Activated CD4-positive, alpha-beta T cell treated with anti-CD3 and anti-CD28 coated beads, Interleukin-2, amount 10 ng/mL, durations not matched to agents 7 days and 5 days (primary cell): ENCODE data around the gene DPP3. TPM values are rescaled to one million over a fixed set of nuclear protein-coding genes. Genes with fewer than 3 reads are reported as not detected.
"Not testable (repeated sequence)": the region's sequence is repeated elsewhere in the genome, so short reads cannot be mapped to it uniquely, and the experiment has no call there.

ENCODE experiments used
- CTCF ChIA-PET: fragments of 350-600 bp; sonication (Branson Sonifier 250); formaldehyde crosslinking; loops from one replicate; lab custom pipeline; 2021; ENCODE audit warnings: antibody characterized with exemption; lab: Charles Lee
- POLR2A ChIA-PET: fragments of 350-600 bp; sonication (Branson Sonifier 250); formaldehyde crosslinking; loops from one replicate; lab custom pipeline; 2021; ENCODE audit warnings: antibody characterized with exemption; lab: Charles Lee
- DNase-seq: peaks from one replicate; pipeline ENCODE4 v3.0.0-alpha.2; 2020
- H3K27ac Mint-ChIP-seq: one replicate; pipeline ENCODE4 v1.8.0; 2021; ENCODE audit warnings: mild to moderate bottlenecking, moderate library complexity, mixed read lengths
- H3K27me3 Mint-ChIP-seq: one replicate; pipeline ENCODE4 v1.8.0; 2021; ENCODE audit warnings: mixed read lengths
- H3K36me3 Mint-ChIP-seq: one replicate; pipeline ENCODE4 v1.8.0; 2021; ENCODE audit warnings: low read depth, mixed read lengths
- H3K4me1 Mint-ChIP-seq: one replicate; pipeline ENCODE4 v1.8.0; 2021; ENCODE audit warnings: mixed read lengths
- H3K4me3 Mint-ChIP-seq: one replicate; pipeline ENCODE4 v1.8.0; 2021; ENCODE audit warnings: mild to moderate bottlenecking, moderate library complexity, mixed read lengths
- H3K9me3 Mint-ChIP-seq: one replicate; pipeline ENCODE4 v1.8.0; 2021; ENCODE audit warnings: mixed read lengths
- total RNA-seq, 2 experiments: library from RNA; stranded (reverse); gene quantifications; one replicate each; pipeline ENCODE4 v1.2.3, GENCODE V29; 2021

Gene DPP3
- total RNA-seq, 2 experiments from 2014 or later: 78.4 to 82.3 TPM

DNA sequence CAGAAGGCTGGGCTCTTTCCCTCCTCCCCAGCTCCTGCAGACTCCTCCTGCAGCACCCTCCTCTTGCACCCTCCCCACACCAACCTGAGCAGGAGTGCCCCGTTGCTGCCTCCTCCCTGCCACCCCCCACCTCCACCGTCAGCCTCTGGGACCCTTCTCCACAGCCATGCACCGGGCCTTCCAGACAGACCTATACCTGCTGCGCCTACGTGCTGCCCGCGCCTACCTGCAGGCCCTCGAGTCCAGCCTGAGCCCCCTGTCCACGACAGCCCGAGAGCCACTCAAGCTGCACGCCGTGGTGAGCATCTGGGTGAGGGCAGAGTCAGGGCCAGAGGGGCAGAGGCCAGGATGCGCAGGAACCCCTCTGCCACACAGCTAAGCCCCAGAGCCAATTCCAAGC is 49.4 kb downstream of the DPP3 start:
- Mint-ChIP-seq H3K4me1 (no peaks in the 10 kb centered on the region), H3K27ac (no peak overlapping the region)
- CTCF ChIA-PET: interaction anchor here (0.9 kb wide), 1 partner anchor 1144 kb away, joined by 3 read pairs; no protein-coding TSS in a partner anchor

DNA sequence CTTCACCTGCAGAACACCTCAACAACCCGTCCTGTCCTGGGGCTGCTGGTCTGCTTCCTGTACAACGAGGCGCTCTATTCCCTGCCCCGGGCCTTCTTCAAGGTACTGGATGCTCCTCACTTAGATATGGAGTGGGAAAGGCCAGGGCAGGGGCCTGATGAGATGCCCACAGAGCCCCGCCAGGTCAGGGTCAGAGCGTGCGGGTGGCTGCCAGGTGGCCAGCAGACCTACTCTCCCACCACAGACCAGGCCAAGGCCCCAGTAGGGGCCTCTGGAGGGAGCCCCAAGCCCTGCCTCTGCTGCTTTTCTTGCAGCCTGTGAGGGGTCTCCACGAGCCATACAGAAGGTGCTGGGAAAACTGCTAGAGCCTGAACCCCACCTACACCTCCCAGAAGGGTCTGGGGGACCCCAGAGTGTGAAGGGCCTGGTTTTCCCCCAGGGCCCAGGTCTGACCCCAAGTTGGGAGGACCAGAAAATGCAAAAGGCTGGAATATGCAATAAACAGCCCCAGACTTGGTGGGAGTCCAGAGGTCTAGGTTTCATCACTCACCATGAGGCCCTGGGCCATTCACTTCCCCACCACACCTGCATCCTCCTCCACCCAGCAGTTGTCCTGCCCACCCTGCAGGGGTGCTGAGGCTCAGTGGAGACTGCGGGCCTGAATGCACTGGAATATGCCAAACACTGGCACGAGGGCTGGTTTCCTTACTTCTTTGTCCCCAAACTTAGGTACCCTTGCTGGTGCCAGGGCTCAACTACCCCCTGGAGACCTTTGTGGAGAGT is 50.9 kb downstream of the DPP3 start:
- H3K4me3 Mint-ChIP-seq: no peak overlapping the region
- CTCF ChIA-PET: no interaction called here
- H3K9me3 Mint-ChIP-seq: no peaks in the 10 kb centered on the region
- H3K27me3 Mint-ChIP-seq: no peaks in the 10 kb centered on the region
- no peaks in the 10 kb centered on the region for H3K4me1 Mint-ChIP-seq
- DNase-seq: no peak
- no peak overlapping the region for H3K27ac Mint-ChIP-seq
- H3K36me3 Mint-ChIP-seq: peaks cover 5% of the 10 kb centered on the region
- POLR2A ChIA-PET: no interaction called here

More for the DNA sequence above, 49.4 kb downstream of the DPP3 start:
- Mint-ChIP-seq H3K9me3 (no peaks in the 10 kb centered on the region), H3K27me3 (no peaks in the 10 kb centered on the region), H3K36me3 (no peaks in the 10 kb centered on the region), H3K4me3 (no peak overlapping the region)
- DNase-seq: no peak
- POLR2A ChIA-PET: no interaction called here

DNA sequence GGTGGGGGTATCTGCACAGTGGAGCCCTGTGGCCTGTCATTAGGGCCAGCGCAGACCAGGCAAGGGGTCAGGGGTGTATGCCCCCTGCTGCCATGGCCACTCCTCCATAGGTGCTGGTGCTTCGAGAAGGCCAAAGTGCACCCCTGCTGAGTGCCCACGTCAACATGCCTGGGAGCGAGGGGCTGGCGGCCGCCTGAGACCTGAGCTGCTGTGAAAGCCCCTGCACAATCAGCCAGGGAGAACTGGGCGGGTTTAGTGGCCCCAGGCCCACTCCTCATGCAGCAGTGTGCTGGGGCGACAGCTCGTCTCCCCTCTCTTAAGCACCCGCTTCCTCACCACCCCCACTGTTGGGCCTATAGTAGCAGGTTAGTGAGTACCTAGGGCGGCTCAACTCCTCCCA is 51.6 kb downstream of the DPP3 start:
- no peaks in the 10 kb centered on the region for H3K4me1 Mint-ChIP-seq
- no peaks in the 10 kb centered on the region for H3K9me3 Mint-ChIP-seq
- ChIA-PET CTCF (interaction anchor here (0.8 kb wide), 1 partner anchor 146 kb away, joined by 3 read pairs; the partner anchor contains the start of gene RBM4B), POLR2A (no interaction called here)
- no peaks in the 10 kb centered on the region for H3K27me3 Mint-ChIP-seq
- no peak overlapping the region for H3K27ac Mint-ChIP-seq
- H3K36me3 Mint-ChIP-seq: peaks cover 5% of the 10 kb centered on the region
- no peak overlapping the region for H3K4me3 Mint-ChIP-seq
- no peak for DNase-seq

DNA sequence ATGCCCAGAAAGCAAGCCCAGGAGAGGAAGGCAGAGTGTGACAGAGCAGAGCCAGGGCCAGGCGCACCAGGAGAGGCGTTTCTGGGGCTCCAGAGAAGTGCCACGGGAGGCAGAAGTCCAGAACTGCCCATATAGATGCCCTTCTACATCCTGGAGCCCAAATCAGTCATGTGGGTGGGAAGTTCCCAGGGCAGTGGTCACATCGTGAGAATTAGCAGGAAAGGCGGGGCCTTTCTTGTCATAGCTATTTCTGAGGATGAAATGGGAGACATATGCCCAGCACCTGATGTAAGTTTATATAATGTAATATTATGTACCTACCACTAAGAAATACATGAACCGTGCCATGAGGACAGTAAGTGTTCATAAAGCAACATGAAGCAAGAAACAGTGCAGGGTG is 52.5 kb downstream of the DPP3 start:
- H3K9me3 Mint-ChIP-seq: no peaks in the 10 kb centered on the region
- no peaks in the 10 kb centered on the region for H3K4me1 Mint-ChIP-seq
- H3K4me3 Mint-ChIP-seq: no peak overlapping the region
- no peaks in the 10 kb centered on the region for H3K27me3 Mint-ChIP-seq
- H3K36me3 Mint-ChIP-seq: peaks cover 10% of the 10 kb centered on the region
- POLR2A ChIA-PET: no interaction called here
- CTCF ChIA-PET: interaction anchor here (0.6 to 1.2 kb wide), 4 partner anchors 9 to 145 kb away, joined by 3 to 4 read pairs (median 3); partner anchors contain the start of gene RBM4B
- no peak for DNase-seq
- peak overlapping the region; percentile 1 for H3K27ac Mint-ChIP-seq

DNA sequence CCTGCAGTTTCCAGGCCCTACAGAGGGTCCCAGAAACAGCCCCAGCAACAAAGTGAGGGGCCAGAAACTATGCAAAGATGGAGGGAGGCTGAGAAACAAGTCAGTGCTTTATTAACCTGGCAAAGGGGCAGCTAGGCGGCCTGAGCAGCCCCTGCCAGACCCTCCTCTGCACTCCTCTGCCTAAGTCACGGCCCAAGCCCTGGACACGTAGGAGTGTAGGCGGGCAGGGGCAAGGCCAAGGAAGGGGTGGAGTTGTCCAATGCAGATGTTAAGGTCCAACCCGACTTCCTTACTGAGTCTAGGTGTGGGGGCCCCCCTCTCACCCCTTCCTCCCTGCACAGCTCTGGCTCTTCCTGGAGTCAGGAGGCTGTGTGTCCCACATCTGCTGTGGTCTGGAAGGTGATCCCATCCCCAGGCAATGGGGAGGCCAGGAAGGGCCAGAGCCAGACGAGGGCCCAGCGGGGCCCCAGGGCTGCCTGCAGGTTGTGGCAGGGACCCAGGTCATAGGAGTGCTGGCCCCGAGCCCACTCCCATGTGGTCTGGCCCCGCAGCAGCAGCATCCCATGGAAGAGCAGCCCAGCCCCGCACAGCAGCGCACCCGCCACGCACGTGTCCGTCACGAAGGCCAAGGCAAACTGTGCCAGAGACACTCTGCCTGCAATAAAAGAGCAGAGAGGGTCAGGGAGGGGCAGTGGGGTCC is 59.1 kb downstream of the DPP3 start:
- Mint-ChIP-seq H3K27ac (no peak overlapping the region), H3K4me1 (peaks cover 18% of the 10 kb centered on the region), H3K4me3 (no peak overlapping the region), H3K27me3 (no peaks in the 10 kb centered on the region), H3K9me3 (no peaks in the 10 kb centered on the region), H3K36me3 (peaks cover 19% of the 10 kb centered on the region)
- ChIA-PET POLR2A (no interaction called here), CTCF (no interaction called here)
- no peak for DNase-seq

DNA sequence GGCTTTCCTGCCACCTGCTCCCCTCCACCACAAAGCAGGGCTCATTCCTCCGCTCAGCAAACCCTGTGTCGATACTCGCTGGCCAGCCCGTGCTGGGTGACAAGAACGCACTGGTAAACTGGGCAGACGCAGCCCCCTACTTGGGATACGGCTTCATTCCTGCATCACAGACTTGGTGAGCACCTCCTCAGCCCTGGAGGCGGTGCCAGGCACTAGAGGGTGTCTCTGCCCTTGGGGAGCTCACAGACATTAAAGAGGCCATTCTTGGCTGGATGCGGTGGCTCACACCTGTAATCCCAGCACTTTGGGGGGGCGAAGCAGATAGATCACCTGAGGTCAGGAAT is 59.6 kb downstream of the DPP3 start:
- Mint-ChIP-seq H3K4me1 (peaks cover 20% of the 10 kb centered on the region), H3K9me3 (no peaks in the 10 kb centered on the region), H3K4me3 (no peak overlapping the region), H3K36me3 (peaks cover 19% of the 10 kb centered on the region), H3K27me3 (no peaks in the 10 kb centered on the region), H3K27ac (no peak overlapping the region)
- ChIA-PET POLR2A (no interaction called here), CTCF (no interaction called here)
- DNase-seq: no peak

DNA sequence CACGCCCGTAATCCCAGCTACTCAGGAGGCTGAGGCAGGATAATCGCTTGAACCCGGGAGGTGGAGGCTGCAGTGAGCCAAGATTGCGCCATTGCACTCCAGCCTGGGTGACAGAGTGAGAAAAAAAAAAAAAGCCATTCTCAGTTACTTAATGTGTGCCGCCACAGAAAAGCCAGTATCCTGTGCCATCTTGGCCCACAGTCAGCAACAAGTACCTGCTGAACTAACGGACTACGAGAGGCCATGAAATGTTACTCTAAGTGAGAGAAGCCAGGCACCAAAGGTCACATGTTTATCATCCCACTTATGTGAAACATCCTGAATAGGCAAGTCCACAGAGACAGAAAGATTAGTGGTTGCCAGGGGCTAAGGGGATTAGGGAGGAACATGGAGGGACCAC is 60.4 kb downstream of the DPP3 start:
- CTCF ChIA-PET: interaction anchor here (1.0 kb wide), 1 partner anchor 194 kb away, joined by 3 read pairs; no protein-coding TSS in a partner anchor
- Mint-ChIP-seq H3K36me3 (peaks cover 18% of the 10 kb centered on the region), H3K4me1 (peaks cover 23% of the 10 kb centered on the region)

DNA sequence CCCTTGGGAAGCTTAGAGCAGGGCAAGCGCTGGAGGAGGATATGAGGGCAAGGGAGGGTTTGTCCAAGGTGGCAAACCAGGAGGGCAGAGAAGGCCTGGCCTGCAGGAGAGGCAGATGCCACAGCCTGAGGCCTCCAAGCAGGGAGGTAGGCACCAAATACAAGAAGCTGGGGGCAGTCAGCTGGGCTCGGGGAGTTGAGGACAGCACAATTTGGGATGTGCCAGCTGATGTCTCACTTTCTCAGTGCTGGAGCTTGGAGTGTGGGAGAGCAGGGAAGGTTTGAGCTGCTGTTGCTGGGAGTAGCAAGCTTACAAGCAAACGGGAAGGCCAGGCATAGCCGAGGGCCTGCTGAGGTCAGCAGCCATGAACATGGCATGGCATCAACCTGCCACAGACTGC is 61.7 kb downstream of the DPP3 start:
- Mint-ChIP-seq H3K4me1 (peaks cover 27% of the 10 kb centered on the region), H3K4me3 (no peak overlapping the region), H3K9me3 (no peaks in the 10 kb centered on the region), H3K27ac (no peak overlapping the region), H3K27me3 (no peaks in the 10 kb centered on the region), H3K36me3 (peaks cover 15% of the 10 kb centered on the region)
- ChIA-PET CTCF (interaction anchor here (0.6 to 1.1 kb wide), 3 partner anchors 9 to 1245 kb away, joined by 3 read pairs; no protein-coding TSS in a partner anchor), POLR2A (no interaction called here)
- no peak for DNase-seq

More for the DNA sequence above, 60.4 kb downstream of the DPP3 start:
- H3K9me3 Mint-ChIP-seq, POLR2A ChIA-PET, H3K4me3 Mint-ChIP-seq, H3K27me3 Mint-ChIP-seq, H3K27ac Mint-ChIP-seq, DNase-seq: not testable (repeated sequence)

DNA sequence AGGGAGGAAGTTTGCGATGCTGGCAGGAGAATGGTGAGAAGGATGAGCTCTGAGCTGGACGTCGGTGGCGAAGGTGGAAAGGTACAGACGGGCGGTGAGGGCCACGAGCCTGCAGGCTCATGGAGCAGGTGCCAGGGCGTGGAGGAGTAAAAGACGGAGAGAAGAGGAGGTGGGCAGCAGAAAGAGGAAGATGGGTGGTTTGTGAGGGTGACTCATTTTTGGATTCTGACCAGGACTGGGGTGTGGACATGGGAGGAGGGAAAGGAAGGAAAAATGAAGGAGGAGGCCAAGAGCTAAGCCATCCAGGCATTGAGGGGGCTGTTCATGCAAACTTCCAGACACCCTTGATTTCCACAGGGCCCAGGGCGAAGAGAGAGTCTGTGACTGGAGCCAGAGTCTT is 62.1 kb downstream of the DPP3 start:
- Mint-ChIP-seq H3K4me1 (peaks cover 27% of the 10 kb centered on the region), H3K27ac (peak overlapping the region; percentile 42), H3K36me3 (peaks cover 12% of the 10 kb centered on the region), H3K9me3 (no peaks in the 10 kb centered on the region), H3K27me3 (peaks cover under 1% of the 10 kb centered on the region), H3K4me3 (no peak overlapping the region)
- ChIA-PET POLR2A (no interaction called here), CTCF (interaction anchor here (0.6 to 1.1 kb wide), 2 partner anchors 9 to 1245 kb away, joined by 3 read pairs; no protein-coding TSS in a partner anchor)
- no peak for DNase-seq

DNA sequence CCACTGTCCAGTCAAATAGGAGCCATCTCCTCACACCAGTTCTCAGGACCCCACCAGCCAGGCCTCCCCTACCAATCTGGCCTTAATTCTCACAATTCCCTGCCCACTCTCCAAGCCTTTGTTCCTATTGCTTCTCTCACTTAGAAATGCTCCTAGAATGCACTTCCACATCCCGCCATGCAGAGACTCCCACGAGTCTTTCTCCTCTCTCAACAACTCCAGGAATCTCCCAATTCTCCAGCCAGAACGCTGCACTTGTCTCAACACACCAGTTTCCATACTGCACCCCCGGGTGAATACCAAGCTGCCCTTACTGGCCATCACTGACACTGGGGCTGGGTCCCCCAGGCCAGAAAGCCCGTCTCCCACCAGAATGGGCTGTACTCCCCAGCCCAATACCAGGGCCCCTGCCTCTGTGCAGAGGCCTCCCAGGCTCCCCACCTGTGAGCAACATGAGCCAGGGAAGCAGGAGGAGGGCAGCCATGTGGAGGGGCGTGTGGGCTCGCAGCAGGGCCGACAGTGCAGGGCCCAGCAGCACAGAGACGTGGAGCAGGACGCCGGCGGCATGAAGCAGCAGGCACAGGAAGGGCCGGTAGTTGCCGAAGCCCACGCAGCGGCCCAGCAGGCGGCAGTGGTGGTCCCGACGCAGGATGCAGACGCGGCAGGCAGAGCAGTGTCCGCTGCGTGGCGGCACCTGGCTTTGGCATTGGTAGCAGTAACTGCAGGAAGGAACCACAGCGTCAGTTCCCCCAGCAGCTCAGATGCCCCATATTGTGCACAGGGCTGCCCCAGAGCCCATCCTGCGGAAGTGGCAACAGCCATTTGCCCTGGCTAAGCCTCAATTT is 63.3 kb downstream of the DPP3 start:
- Mint-ChIP-seq H3K27me3 (peaks cover 4% of the 10 kb centered on the region), H3K36me3 (peaks cover 9% of the 10 kb centered on the region), H3K4me3 (peak overlapping the region; percentile 54), H3K27ac (peak overlapping the region; percentile 84), H3K9me3 (no peaks in the 10 kb centered on the region), H3K4me1 (peaks cover 27% of the 10 kb centered on the region)
- peak; percentile 69 for DNase-seq
- POLR2A ChIA-PET: no interaction called here
- CTCF ChIA-PET: interaction anchor here (1.1 kb wide), 1 partner anchor 124 kb away, joined by 3 read pairs; no protein-coding TSS in a partner anchor

DNA sequence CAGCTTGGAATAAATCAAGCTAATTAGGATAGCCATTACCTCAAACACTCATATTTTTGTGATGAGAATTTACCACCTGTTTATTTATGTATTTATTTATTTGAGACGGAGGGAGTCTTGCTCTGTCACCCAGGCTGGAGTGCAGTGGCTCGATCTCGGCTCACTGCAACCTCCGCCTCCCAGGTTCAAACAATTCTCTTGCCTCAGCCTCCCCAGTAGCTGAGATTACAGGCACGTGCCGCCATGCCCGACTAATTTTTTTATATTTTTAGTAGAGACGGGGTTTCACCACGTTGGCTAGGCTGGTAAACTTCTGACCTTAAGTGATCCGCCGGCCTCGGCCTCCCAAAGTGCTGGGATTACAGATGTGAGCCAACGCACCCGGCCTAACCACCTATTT is 64.7 kb downstream of the DPP3 start:
- DNase-seq, H3K9me3 Mint-ChIP-seq, POLR2A ChIA-PET, H3K36me3 Mint-ChIP-seq: not testable (repeated sequence)
- peaks cover 27% of the 10 kb centered on the region for H3K4me1 Mint-ChIP-seq
- peak overlapping the region; percentile 85 for H3K4me3 Mint-ChIP-seq
- H3K27me3 Mint-ChIP-seq: peaks cover 14% of the 10 kb centered on the region
- CTCF ChIA-PET: interaction anchor here (0.9 to 1.3 kb wide), 2 partner anchors 9 to 13 kb away, joined by 3 read pairs; no protein-coding TSS in a partner anchor
- H3K27ac Mint-ChIP-seq: peak overlapping the region; percentile 88

DNA sequence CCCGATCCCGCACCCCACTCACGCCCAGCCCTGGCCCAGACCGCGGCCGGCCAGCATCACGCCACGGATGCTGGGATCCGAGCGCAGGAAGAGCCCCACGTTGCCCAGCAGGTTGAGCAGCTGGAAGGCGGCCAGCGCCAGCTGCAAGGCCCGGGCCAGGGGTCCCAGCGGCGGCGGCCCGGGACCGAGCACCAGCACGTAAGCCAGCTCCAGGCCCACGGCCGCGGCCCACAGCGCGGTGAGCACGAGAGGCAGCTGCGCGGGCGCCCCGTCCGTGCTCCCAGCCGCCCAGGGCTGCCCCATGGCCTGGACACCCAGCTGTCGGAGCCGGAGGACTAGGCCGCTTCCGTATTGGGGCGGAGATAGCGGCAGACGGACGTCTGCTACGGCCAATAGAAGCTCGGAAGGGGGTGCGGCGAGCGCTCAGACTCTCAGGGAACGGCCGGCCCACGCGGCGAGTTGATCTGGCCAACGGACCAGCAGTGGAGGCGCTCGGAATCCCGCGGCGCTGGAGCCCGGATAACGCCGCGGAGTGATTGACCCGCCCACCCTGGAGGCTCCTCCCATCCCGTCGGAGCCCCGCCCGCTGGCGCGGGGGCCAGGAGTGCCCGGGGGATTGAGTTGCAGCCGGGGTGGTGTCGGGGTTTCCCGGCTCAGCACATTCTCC is 65.6 kb downstream of the DPP3 start, which contains the start of gene ZDHHC24:
TSS of gene ZDHHC24 (minus strand) at position 348 of the 667 bp plus-strand sequence. CDS start at position 303, 45 bp downstream.
- Mint-ChIP-seq H3K4me1 (peaks cover 27% of the 10 kb centered on the region), H3K4me3 (peak within 1 kb of the TSS; percentile 85), H3K27me3 (peaks cover 15% of the 10 kb centered on the region), H3K36me3 (peaks cover 9% of the 10 kb centered on the region), H3K27ac (peak within 1 kb of the TSS; percentile 88), H3K9me3 (no peaks in the 10 kb centered on the region)
- peak; percentile 85 for DNase-seq
- CTCF ChIA-PET: interaction anchor here (0.5 to 2.1 kb wide), 7 partner anchors 9 to 248 kb away, joined by 3 to 11 read pairs (median 3); partner anchors contain the start of gene RBM4B
- POLR2A ChIA-PET: interaction anchor here (0.6 to 1.1 kb wide), 3 partner anchors 11 to 1039 kb away, joined by 3 to 5 read pairs (median 4); no protein-coding TSS in a partner anchor
